Esophagus mucosa (tissue), 1 donor: ENCODE data around the gene SCRG1. TPM values are rescaled to one million over a fixed set of nuclear protein-coding genes. Genes with fewer than 3 reads are reported as not detected.
A peak's percentile ranks its signal among the peaks of the same experiment; 100 is the strongest.

Experiments used
- ATAC-seq: fragments of 200-7000 bp; cut with Tn5 transposase; one replicate; pipeline ENCODE4 v1.9.1; 2020
- total RNA-seq: library from RNA; stranded (reverse); gene quantifications from one replicate; pipeline ENCODE4 v1.2.4, GENCODE V29; 2023
- donor health status: DM: yes; HTN: yes; CAD: no.

SCRG1 gene
- total RNA-seq, 1 donor from 2014 or later: 0.12 TPM

DNA sequence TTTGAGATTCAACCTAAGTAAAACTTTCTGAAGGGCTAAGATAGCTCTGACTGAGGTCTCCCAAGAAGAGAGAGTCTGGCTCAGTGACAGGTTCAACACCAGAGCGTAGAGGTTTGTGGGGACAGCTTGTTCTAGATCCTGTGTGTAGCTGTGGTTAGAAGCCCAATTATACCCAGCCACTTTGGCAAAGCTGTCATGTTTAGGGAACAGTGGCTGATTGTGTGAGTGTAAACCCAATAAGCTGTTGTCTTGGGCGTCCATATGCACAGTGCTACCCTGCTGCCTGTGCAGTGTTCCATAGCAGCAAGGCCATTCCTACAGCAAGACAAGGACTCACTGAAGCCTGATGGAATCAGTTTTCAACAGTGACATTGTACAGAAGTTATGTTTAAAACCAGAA, 11.2 kb upstream of the SCRG1 start:
- ATAC-seq: peak; percentile 33

DNA sequence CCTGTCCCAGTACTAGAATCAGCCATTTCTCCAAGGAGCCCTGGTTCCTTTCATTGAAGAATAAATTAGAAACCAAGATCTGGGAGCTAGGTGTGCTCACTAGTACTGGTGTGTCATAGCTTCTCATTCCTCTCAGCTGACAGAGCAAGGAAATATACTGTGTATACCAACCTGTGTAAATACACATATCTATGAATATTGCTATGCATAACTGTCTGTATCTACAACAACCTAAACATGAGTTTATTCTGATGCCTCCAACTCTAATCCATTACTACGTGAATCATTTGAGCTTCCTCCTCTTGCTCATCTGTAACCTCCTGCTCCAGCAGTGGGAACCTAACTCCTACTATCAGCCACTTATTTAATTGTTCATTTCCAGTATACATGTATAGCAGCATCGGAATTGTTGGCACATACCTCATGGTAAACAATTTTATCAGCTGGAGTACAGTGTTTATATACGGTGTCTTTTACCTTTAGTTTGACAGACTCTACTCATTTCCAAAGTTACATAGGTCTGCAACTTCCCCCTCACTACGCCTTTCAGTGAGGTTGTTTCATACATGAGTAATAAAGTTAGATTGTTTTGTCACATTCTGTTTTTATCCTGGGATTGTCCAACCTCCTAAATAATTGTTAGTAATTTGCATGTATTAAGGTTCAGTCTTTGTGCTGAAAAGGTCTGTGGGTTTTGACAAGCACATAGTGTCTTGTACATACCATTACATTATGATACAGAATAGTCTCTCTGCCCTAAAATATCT, 7.1 kb upstream of the SCRG1 start:
- ATAC-seq: no peak

DNA sequence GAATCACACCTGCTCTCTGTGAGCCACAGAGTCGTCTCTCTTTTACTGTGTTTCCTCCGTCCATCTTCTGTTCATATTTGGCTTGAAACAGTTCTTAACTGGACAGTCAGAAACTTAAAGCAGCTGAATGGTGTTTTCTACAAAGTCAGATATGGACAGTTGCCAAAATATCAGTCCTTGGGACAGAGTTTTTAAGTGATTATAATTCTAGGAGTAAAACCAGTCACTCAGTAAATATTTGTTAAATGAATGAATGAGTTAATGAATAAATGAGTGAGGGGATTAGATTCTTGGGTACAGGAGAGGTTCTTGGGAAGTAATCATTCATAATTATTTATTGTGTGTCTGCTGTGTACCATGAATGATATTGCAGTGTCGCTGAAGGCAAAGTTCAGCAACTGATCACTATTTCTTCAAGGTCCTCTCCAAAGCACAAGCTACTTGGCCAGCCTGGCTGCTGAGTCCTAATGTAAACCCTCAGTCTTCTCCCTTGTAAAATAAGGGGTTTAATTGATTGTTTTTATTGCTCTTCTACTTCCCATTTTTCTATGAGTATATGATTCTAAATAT, 5.5 kb upstream of the SCRG1 start:
- no peak for ATAC-seq

DNA sequence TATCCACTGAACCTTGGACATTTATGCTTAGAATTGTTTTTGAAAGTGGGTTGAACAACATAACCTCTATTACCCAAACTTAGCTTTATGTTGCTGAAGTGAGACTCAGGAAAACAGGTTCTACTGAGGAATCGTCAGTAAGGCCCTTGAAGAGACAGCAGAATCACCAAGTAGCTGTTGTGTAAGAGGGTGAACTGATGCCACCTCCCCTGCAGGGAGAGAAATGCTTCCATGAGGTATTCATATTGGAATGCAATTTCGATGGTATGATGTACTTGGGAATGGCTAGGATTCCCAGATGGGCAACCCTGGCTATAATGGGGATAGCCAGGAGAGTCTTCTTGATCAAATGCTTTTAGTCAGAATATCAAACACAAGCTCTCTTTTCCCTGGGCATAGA, 4.1 kb upstream of the SCRG1 start:
- ATAC-seq: no peak

DNA sequence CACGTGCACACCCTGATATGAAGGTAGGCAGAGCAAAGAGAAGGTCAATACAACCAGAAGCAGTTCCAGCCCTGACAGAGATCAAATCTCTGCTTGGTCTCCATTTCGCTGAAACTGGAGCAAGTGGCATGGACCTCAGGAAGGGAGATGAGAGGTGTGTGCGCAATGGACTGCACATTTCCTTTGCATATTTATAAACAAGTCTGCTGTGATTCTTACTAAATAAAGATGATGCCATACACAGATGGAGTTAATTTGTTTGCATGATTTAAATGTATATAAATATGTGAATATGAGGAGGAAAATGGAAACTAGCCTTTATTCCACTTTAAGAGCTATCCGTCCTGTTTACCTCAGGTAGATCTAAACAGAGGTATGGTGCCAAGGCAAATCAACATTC, 2.1 kb upstream of the SCRG1 start:
- no peak for ATAC-seq

DNA sequence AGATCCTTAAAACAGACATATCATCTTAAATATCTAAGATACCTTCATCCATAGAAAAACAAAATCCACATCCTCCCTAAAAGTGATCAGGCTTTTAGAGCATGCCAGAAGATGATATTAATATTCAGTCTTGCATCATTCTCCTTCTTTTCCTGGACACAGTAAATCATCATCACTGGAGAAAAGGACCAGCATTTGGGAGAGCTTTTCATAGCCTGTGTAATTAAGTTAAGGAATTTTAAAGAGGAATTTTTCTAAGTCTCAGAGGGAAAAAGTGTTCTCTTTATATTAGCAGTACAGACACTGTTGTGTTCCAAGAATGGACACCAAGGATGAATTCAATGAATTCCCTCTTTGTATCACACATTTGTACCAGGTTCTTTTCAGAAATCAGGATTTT, 696 bp downstream of the SCRG1 start:
- ATAC-seq: no peak

DNA sequence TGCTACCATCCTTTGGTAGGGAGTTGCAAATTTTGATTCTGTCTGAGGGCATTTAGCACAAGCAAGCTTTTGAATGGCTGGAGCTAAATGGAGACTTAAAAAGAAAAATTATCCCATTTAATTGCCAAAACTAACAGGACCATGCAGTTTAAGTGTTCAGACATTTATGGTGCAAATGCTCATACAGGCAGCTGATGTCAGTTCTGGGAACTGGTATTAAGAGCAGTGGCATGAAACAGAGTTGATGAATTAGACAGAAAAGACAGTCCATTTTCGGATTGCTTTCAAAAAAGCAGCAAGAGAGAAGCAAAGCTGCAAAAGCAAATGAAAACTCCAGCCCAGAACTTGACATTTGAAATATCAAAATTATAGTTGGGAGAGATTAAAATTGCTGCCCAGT, 1.3 kb downstream of the SCRG1 start:
- ATAC-seq: no peak

DNA sequence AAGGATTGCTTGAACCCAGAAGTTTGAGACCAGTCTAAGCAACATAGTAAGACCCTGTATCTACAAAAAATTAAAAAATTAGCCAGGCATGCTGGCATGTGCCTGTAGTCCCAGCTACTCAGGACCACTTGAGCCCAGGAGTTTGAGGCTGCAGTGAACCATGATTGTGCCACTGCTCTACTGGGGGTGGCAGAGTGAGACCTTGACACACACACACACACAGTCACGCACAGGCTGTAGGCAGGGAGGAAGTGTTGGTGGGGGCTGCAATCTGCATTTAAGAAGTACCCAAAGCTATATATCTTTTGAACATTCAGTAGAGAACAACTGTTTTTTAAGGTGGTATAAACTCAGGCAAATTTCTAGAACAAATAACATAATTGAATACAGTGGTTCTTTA, 7.2 kb downstream of the SCRG1 start:
- ATAC-seq: no peak

DNA sequence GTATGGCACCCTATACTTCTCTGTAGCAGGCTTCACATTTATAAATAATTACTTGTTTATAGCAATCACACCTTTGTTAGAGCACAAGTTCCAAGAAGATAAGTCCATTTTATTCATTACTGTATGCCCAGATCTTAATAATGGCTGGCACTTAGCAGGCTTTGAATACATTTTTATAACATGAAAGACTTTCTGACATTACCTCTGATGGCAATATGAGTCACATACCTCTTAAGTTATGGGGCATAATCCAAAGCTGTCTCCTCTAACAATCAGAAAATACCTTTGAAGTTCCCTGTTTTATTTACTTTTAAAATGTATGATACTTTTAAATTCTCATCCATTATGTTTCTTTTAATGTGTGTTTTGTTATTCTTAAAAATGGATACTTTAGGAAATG, 12.2 kb downstream of the SCRG1 start:
- no peak for ATAC-seq

DNA sequence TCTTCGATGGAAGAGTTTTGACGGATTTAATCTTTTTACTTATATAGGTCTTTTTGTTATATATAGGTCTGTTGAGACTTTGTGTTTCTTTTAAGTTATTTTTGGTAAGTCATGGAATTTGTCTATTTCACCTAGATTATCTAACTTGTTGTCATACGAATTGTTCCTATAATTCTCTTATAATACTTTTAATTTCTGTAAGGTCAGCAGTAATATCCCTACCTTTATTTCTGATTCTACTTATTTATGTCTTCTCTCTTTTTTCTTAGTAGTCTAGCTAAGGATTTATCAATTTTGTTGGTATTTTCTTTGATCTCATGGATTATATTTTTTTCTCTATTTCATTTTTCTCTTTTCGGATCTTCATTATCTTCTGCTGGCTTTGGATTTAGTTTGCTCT, 16.6 kb downstream of the SCRG1 start:
- ATAC-seq: no peak

DNA sequence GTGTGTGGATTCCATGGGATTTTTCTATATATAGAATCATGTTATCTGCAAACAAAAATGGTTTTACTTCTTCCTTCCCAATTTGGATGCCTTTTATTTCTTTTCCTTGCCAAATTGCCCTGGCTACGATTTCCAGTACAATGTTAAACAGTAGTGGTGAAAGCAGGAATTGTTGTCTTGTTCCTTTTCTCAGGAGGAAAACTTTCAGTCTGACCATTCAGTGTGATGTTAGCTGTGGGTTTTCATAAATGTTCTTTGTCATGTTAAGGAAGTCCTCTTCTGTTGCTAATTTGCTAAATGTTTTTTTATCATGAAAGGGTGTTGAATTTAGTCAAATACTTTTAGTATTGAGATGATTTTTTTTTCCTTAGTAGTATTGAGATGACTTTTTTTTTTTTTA, 17.3 kb downstream of the SCRG1 start:
- no peak for ATAC-seq

DNA sequence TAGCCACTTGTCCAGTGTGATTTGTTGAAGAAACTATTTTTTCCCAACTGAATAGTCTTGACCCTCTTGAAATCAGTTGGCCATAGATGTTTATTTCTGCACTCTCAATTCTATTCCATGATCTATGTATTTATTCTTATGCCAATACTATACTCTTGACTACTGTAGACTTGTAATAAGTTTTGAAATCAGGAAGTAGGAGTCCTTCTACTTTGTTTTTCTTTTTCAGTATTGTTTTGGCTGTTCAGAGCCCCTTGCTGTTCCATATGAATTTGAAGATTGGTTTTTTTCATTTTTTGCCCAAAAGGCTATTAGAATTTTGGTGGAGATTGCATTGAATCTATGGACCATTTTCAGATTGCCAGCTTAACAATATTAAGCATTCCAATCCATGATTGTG, 17.9 kb downstream of the SCRG1 start:
- ATAC-seq: no peak

DNA sequence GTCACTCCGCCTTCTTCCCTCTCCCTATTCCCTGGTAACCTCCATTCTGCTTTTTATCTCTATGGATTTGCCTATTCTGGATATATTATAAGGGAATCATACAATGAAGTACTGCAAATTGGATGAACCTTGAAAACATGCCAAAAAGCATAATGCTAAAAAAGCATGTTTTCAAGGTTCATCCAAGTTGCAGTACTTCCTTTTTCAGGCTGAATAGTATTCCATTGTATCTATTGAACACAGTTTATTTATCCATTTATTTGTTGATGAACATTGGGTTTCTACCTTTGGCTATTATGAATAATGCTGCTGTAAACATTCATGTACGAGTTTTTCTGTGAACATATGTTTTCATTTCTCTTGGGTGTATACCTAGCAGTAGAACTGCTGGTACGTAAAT, 19.0 kb downstream of the SCRG1 start:
- ATAC-seq: no peak

DNA sequence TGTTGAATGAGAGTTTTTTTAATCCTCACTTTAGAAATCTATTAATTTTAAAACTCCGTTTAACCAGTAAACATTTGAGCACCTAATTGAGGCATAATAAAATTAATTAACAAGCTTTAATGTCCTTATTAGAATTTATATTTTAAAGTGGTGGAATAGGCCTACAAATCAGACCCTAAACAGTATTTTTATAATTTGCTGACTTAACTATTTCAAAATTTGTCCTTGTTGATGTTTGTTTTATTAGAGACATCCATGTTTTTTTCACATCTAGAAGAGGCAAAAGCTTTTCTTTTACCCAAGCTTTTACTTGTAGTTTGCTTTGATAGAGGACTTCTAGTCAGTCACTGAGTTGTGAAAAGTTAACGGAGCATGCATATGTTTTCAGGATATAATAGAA, 24.3 kb downstream of the SCRG1 start:
- no peak for ATAC-seq

DNA sequence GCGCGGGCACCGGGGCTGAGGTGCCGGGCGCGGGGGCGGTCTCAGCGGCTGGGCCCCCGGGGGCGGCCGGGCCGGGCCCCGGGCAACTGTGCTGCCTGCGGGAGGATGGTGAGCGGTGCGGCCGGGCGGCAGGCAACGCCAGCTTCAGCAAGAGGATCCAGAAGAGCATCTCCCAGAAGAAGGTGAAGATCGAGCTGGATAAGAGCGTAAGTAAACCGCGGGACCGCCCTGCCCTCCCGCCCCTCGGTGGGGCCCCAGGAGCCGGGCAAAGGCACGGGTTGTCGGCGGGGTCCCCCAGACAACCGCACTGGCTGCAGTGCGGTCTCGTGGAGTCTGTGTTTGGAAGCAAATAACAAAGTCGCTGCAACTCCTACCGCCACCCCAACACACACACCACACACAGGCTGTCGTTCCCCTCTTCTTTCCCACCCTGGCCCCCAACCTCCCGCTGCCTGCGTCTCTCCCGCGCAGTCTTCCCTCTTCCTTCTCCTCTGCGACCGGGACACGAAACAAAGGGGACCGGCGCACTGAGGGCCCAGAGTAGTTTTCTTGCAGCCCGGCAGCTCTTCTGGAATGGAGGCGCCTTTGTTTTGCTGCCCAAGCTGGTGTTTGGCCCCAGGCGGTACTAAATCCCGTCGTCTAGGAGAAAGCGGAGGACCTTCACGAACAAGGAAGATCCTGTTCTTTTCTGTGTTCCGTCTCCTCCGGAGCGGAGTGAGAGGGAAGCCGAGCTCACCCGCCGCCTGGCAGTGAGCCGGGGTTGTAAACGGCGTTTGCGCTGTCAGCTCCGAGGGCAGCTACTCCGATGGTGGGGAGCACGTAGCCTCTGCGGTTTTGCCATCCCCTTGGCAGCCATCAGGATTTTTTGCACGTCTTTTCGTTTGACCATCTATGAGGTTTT, 27.4 kb downstream of the SCRG1 start:
- ATAC-seq: no peak

DNA sequence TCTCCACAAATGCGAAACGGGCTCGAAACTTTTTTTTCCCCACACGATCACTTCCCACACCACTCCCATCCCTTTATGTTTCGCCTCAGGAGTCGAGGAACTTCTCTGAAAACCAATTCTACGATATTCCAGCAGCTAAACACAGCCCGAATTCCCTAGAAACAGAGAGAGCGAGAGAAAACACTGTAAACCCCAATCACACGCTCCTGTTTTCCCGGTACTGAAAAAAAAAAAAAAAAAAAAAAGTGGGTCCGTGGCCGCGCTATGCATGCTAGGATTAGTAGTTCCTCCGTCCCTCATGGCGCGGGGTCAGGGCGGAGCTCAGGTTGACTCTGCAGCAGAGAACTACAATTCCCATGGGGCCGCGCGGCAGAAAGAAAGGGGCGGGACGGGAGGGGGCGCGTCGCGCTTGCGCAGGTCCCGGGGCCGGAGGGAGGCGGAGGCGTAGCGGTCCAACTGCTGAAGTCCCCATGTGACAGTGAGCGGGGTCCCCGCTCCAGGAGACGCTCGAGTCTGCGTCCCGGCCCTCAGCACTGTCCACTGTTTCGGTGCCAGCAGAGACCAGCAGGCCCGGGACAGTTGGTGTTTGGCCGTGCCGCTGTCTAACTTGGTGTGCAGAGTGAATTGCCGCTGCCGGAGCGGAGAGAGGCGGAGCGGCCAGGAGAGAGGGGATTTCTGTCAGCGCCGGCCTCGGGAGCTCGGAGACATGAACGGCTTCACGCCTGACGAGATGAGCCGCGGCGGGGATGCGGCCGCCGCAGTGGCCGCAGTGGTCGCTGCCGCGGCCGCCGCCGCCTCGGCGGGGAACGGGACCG, 28.2 kb downstream of the SCRG1 start, which contains the start of gene SAP30:
TSS of gene SAP30 (plus strand) at position 478 of the 815 bp plus-strand sequence. CDS start at position 707, 229 bp downstream.
- ATAC-seq: peak; percentile 98

DNA sequence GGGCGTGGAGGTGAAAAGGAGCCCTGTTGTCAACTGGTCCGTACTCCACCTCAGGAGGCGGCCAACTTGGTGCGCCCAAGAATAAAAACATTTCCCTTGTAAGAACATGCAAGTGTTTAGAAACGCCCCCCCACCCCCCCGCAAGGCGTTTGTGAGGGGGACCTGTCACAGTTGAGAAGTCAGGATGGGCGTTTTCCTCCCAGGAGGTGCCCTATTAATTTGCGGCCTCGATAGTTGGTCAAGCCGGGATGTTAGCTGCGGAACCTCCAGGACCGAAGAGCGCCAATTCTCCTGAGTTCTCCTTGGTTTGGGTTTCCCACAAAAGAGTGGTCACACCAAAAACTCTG, 28.8 kb downstream of the SCRG1 start:
- ATAC-seq: no peak

DNA sequence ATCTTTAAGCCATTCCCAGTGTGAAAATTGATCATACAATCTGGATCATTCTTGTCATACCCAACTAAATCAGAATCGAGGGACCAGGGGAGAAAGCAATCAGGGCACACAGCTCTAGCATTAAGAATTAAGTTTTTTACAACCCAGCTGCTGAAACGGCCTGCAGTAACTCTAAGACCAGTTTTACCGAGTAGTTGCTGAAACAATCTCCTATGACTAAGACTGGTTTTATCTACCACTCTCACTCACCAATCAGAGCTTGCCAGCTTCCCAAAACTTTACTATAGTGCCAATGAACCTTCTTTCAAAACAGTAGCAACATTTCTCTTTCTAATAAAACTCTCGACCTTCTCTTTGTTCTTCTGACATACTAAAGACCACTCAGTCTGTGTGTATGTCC, 31.0 kb downstream of the SCRG1 start:
- no peak for ATAC-seq

DNA sequence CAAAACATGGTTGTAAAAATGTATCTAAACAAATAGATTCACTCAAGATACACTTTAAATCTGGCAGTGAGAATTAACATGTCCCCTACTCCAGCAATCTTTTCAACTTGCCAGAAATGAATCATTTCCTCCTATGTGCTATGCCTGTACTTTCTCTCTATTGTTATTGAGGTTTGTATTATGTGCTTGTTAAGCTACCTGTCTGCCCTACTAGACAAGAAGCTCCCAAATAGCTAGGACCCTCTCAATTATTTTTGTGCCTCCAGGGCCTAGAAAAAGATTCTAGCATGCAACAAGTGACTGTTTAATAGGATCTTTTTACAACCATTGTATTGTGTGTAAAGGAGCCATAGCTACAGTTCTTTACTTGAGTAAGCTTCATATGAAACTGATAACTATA, 31.6 kb downstream of the SCRG1 start:
- no peak for ATAC-seq

DNA sequence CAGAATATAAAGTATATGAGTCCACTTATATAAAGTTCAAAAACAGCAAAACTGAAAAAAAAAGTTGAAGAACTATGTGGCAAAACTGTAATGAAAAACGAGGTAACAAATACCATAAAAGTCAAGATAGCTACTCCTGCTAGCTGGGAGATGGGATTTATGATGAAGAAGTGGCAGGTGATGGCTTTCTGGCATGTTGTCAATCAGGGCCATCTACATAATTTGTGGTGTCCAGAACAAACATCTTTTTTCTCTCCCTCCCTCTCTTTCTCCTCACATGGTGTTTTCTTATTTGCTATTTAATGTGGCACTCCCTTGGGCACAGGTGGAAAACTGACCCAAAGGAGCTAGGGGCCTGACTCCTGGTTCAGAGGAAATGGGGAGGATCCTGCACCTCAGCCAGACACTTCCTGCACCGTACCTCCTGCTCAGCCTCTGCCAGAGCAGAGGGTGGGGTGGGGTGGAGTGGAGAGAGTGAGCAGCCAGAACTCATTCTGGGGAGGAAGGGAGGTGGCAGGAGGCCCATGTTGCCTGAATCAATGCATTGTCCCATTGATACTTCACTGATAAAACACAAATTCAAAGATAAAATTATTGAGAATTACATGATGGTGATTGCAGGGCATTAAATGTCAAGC, 33.4 kb downstream of the SCRG1 start:
- no peak for ATAC-seq

DNA sequence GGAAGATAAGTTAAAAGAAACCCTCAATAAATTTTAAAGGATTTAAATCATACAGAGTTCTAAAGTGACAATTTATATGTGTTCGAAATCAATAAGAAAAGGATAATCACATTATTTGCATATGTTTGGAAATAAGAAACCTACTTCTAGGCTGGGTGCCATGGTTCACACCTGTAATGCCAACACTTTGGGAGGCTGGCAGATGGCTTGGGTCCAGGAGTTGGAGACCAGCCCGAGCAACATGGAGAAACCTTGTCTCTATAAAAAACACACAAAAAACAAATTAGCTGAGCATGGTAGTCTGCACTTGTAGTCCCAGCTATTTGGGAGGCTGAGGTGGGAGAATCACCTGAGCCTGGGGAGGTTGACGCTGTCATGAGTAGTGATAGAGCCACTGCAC, 36.2 kb downstream of the SCRG1 start:
- no peak for ATAC-seq

DNA sequence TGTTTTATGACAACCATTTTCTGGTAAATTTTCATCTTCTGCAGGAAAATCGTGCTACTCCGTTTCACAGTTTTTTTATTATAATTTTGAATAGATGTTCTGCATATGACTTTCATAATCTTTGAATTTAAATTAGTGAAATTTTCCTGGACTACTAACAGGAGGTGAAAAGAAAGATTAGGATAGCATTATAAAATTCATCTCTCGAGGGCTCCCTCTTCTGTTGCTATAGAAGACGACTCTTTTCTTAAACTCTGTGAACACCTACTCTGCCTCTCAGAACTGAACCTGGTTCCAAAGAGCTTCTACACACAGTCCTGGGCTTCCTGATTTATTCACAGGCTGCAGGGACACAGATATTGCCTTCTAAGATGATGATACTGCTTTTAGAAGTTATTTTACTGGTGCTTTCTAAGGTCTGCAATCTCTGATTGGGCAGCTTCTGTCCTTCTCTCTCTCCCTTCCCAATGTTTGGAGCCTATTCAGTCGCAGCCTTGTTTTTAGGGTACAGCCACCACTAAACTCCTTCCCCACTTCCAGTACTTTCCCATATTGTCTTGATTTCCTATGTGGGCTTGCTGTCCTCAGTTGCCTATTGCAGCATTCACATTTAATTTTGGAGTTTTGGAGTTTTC, 38.2 kb downstream of the SCRG1 start:
- no peak for ATAC-seq
